NOMO-1 treated with dmso at 0.1 percent for 144 hours (cell line): ENCODE data around the gene STARD10.
"Not testable (repeated sequence)": the region's sequence is repeated elsewhere in the genome, so short reads cannot be mapped to it uniquely, and the experiment has no call there.

Experiments
- DNase-seq: peaks from one replicate; lab custom pipeline; 2025; ENCODE audit not compliant: unreplicated experiment; lab: John Stamatoyannopoulos, UW

Gene STARD10

DNA sequence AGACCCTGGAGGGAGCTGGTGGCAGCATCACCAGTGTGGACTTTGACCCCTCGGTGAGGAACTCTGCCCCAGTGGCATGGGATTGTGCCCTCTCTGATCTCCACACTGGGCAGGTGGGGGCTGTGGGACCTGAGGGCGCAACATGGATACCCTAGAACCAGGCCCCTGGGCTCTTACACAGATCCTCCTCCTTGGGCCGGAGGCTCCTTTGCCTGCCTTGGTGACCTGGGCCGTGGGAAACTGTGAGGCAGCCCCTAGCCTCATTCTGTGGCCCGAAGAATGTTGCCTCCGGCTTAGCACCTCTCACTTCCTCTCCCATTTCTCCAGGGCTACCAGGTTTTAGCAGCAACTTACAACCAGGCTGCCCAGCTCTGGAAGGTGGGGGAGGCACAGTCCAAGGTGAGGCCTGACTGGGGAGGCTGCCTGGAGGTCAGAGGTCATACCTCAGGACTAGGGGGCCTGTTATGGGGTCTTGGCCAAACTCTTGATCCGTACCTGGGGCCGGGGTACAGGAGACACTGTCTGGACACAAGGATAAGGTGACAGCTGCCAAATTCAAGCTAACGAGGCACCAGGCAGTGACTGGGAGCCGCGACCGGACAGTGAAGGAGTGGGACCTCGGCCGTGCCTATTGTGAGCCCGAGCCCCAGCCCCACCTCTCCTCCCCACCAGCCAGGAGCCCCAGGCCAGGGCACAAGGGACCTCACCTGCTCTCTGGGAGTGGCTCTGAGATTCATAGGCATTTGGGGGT is 32.5 kb upstream of the STARD10 start:
- no peak for DNase-seq

DNA sequence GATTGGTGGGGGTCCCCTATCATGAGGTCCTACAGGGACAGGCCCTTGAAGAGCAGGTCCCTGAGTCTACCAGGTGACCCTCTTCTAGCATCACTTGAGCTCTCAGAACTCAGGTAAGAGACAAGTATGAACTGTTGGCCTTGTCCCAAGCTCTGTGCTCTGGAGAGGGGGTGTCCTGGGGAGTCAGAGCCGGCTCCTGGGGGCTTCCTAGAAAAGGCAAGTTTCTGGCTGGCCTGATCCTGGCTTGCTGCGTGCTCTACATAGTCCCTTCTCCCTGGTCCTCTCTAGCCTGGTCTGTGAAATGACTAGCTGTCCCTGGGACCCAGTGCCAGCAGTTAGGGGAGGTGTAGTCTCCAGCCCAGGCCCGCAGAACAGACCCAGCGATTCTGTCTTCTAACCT is 31.8 kb upstream of the STARD10 start:
- no peak for DNase-seq

DNA sequence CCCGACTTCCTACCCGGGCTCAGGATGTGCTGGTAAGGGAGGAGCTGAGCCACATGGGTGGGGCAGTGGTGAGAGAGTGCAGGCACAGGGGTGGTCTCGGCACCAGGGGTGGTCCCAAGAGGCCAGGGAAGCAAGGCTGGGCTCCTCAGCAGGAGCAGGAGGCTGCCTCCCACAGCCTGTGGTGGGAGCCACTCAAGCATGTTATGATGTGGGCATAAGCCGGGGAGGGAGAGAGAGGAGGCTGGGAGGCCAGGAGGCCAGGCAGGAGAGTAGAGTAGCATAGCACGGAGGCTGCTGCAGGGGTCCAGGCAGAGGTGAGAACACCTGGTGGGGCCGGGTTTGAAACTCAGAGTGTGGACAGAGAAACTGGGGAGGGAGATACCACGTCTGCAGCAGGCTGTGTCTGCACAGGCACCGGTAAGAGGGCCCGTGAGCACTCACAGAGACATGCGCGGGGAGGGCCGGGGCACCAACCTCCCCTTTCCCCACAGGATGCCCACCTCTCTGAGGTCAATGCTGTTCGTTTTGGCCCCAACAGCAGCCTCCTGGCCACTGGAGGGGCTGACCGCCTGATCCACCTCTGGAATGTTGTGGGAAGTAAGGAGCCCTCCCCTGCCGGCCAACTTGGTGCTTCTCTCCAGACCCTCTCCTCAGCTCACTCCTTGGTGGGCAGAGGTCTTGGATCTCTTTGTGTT is 31.1 kb upstream of the STARD10 start:
- no peak for DNase-seq

DNA sequence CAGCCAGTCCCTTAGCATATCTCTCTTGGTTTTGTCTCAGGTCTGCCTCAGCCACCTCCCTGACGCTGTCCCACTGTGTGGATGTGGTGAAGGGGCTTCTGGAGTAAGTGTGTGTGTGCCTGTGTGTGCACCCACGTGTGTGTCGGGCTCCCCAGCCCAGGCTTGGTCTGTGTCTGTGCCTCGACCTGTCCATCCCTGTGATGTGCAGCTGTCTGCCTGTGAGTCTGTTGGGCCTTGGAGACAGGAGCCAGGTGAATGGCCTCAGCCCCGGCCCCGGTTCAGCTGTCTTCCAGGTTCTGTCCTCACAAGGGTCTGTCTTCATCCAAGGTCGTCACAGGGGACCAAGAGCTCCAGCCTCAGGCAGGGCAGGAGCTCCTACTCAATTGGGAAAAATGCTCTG is 30.2 kb upstream of the STARD10 start:
- DNase-seq: no peak

DNA sequence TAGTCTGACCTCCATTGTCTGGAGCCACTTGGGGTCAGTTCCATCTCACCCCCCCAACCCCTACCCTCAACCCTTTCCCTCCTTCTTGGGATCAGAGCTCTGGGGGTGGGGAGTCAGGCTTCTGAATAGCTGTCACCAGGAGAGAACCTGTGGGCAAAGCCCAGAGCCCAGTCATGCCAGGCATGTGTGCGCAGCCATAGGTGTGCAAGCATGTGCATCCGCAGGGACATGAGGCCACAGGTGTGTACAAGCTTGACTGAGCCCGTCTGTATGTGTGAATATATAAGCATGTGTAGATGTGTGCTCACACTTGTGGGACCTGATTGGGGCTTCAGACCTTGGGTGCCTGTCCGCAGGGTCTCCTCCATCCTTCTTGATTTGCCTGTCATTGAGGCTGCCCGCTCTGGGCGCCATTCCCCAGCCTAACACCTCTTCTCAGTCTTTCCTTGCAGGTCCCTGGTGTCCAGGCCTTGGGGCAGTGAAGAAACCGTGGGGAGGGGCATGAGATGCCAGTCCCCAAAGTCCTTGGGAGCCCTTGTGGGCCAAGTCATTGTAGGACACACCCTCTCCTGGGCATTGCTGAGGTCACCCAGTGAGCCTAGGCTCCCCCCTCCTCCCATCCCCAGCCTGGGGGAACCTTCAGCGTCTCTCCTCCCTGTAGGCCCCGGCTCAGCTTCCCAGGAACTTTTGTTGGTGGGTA is 29.4 kb upstream of the STARD10 start:
- DNase-seq: no peak

DNA sequence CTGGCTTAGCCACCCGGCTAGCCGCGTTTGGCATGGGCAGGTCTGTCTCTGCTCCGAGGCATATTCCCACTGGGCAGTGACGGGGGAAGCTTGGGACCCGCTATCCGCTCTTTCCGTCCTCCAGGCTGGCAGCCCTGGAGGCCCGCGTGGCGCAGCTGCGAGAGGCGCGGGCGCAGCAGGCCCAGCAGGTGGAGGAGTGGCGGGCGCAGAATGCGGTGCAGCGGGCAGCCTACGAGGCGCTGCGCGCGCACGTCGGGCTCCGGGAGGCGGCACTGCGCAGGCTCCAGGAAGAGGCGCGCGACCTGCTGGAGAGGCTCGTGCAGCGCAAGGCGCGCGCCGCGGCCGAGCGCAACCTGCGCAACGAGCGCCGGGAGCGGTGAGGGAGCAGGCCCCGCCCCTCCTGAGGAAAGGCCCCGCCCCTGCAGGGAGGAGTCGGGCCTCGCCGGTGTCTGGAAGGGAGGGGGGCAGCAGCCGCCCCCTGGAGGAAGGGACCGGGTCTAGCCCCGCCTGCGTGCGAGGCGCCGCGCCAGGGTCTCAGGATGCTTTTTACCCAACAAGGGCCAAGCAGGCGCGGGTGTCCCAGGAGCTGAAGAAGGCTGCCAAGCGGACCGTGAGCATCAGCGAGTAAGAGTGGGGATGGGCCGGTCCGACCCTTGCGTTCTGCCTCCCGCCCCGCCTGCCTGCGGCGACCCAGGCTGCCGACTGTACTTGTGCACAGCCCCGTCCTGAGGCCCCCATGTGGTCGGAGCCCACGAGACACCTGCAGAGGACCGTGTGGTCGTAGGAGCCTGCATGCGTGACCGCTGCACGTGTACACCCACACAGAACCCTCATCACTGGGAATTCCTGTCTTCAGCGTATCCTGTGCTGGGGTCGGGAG is 28.3 kb upstream of the STARD10 start:
- no peak for DNase-seq

DNA sequence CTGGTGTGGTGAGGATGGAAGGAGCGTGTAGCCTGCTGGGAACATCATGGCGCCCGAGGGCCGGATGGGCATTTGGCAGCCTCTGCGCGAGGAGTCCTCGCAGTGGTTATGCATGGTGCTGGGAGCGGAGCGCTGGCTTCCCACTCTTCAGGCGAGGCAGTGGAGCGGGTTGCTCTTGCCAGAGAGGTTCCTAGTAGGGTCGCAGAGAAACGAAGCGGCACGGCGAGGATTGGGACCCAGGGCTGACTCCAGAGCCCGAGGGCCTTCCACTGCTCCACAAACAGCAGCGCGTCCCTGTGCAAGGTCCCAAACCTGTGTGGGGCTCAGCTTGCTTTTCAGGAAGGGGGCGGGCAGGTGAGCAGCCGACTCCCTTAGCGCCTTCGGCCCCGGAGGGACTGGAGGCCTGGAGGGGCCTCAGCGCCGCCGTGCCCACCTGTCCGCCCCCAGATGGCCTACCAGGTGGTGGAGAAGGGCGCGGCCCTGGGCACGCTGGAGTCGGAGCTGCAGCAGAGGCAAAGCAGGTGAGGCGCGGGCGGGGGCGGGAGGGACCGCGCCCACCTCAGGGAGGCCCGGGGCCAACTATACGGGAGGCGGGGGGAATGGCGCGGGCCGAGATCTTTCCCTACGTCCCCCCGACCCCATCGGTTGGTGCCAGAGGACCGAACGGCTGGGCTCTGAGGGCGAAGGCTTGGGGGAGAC is 27.5 kb upstream of the STARD10 start:
- no peak for DNase-seq

DNA sequence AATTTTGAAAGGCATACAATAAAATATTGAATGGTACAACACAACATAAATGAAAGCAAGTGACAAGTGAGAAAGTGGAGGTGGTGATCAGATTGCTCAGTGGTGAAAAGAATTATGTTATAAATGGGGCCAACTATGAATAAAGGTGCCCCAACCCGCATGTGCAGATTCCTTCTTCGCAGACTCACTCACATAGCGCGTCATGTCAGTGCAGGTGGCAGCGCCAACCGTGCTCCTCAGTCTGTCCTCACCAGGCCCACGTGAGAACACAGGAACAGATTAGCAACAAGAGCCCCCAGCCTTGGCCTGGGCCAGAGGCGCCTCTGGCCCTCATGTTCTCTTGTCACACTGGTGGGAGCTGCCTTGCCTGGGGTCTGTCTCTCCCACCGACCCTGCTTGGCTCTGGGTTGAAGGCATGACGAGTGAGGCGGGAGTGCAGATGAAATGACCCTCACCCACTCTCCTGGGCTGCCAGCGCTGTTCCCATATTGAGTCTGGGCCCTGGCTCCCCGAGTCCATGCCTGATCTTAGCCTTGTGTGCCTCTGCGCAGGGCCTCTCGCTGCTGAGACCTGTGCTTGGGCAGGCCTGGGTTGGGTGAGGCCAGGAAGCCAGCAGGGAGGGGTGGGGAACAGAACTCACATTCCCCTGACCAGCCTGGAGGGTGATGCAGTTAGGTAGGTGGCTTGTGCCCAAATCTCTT is 26.7 kb upstream of the STARD10 start:
- DNase-seq: no peak

DNA sequence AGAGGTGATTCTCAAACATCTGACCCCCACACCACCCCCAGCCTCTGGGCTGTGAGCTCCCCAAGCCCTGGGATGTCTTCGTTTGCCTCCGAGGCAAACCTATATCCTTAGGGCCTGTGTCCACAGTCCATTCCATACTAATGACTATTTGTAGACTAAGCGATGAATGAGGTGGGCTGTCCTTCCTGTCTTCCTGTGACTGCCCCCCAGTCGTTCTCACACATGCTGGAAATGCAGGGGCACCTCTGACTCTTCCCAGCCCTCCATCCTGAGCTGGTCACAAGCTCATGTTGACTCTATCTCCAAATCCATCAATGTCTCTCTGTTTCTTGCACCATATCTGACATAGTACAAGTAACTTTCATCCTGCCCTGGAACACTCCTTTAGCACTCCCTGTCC is 25.1 kb upstream of the STARD10 start:
- DNase-seq: no peak

DNA sequence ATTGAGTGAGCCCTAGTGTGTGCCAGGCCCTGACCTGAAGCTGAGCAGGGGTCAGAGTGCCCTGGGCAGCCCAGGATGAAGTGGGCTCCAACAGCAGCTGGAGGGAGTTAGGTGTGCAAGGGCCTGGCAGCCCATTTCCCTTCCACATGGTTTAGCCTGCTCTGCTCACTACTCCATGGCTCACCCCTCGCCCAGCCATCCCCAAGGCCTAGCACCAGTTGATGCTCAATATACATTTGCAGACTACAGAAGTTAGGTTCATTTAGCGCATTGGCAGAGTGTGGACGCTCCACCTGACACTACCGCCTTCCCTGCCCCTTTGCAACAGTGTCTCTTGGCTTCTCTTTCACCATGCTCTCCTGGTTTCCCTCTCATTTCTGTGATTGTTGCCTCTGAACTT is 24.1 kb upstream of the STARD10 start:
- no peak for DNase-seq

DNA sequence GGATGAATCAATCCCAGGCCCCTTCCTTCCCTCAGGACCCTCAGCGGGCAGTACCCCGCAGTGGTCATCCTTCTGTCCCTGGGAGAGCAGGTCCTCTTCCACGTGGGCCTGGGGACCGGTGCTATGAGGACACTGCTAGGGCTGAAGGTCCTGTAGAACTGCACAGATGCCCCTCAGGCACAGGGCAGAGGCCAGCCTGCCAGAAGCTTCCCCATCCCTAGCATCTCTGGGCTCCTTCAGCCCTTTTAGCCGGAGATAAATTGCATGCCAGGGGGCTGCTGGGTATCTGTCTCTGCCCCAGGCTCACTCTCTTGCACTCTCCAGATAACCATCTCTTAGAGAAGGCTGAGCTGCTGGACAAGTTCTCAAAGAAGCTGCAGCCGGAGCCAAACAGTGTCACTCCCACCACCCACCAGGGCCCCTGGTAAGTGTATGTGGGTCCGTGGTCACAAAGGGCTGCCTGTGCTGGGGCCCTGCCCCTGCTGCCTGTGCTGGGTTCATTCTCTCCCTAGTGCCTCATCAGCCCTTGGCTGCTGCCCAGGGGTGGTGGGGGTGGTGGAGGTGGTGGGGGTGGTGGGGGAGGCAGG is 22.6 kb upstream of the STARD10 start:
- DNase-seq: no peak

DNA sequence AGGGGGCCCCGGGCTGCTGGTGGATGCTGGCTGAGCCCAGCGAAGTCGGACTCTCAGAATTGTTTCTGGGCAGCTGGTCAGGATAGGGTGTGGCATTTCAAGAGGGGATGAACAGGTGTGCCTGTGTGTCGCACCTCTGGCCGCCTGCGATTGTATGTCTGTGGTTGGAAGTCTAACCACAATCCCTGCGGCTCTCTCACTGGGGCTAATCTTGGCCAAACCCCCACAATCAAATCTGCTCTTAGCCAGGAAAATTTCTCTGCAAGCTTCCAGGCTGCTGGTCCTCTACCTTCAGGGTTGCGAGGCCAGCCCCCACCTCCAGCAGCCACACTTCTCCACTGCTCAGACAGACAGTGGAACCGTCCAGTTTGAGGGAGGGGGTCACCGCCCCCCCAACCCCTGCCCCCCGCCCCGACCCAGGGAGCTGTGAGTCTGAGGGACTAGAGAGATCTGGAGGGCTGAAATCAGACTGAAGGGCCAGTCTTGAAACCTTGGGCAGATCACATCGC is 21.3 kb upstream of the STARD10 start:
- no peak for DNase-seq

DNA sequence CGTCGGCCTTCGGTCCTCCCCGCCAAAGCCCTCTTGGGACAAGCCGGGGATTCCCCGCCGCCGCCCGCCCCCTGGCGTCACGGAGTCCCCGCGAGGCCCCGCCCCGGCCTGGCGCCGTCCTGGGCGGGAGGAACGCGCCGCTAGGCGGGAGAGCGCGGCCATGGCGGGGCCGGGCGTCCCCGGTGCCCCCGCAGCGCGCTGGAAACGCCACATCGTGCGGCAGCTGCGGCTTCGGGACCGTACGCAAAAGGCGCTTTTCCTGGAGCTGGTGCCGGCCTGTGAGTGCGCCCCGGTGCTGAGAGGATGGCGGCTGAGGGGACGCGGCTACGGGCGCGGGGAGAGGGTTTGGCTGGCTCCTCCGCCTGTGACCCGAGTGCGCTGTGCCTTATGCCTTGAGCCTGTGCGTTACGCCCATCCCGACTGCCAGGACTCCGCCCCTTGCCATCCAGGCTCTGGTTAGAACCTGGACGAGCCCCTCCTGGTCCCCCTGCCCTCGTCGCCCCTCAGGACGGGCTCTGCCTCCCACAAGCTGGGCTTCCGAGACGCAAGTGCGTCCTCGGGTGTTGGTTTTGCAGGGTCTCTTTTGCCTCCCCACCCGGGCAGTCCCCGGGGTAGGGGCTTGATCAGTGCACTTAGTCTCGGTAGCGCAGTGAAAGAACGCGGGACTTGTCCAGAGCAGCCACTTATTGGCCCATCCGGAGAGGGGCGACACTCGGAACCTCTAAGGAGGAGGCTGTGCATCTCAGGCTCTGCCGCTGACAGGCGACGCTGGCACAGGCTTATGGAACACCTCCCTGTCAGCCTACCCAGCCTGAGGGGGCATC is 20.7 kb upstream of the STARD10 start, which contains the start of gene ATG16L2:
TSS of gene ATG16L2 (plus strand) at position 126 of the 824 bp plus-strand sequence. CDS start at position 161, 35 bp downstream.
- DNase-seq: peak; percentile 81

DNA sequence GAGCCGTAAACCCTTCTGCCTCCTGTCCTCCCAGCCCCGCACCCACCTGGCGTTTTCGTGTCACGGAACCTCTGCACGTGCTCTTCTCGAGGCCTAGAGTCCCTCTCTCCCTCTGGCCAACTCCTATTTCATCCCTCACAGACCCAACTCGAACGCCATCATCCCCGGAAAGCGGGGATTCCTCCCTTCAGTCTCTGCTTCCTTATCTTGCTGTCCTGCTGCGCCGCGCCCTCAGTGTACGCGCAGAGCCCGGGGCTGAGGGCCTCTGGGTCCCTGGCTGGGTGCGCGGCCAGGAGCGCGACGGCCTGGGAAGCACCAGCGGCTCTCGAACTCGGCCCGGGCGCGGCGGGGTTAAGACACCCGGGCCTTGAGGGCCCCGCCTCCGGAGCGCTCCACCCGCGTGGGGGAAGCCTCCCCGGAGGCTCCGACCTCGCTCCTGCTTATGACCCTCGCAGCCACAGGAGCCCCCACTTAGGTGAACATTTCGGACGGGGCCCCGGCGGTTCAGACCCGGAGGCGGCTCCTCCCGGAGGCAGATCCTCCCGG is 20.0 kb upstream of the STARD10 start:
- DNase-seq: peak; percentile 82

DNA sequence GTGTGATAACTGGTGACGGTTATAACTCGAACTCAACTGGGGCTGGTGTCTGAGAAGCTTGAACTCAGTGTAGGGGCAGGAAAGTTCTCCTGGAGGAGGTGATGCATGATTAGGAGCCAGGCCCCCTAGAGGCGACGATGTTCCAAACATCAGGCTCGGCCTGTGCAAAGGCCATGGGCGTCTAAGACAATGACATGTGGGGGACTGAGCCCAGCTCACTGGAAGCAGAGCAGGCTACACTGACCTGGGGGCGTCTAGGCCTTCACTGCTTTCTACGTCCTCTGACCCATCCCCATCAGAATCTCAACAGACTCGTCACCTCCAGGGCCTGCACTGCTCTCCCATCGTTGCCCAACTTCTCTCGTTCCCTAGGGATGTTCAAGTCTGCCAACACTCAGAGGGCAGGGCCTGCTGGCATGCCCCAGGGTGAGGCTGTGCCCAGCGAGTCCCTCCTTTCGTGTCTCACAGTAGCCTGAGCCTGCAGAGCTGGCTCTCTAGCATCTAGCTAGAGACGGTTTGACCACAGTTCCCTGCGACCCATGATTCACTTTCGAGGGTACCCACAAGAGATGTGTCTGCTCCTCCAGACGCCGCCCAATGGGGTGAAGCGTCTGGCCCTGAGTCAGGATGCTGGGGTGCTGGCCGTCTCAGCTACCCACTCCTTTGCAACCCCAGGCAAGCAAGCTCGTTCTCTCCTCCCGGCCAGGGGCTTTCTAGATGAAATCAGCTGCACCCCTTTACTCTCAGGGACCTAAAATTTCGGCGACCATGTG is 19.3 kb upstream of the STARD10 start:
- DNase-seq: peak; percentile 61

DNA sequence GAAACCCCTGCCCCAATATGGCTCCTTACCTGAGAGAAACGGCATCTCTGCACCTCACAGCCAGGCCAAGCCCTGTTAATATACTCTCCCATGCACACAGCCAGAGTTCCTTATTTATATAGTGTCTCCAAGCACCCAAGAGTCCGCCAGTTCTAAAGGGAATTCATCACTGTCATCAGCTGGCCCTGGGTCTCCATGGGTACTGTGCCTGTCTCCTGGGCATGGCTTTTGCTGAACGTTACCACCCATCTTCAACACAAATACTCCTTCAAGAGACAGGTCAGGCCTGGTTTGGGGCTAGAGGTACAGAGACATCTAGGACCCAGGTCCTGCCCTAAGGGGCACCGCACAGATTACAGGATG is 18.7 kb upstream of the STARD10 start:
- no peak for DNase-seq

DNA sequence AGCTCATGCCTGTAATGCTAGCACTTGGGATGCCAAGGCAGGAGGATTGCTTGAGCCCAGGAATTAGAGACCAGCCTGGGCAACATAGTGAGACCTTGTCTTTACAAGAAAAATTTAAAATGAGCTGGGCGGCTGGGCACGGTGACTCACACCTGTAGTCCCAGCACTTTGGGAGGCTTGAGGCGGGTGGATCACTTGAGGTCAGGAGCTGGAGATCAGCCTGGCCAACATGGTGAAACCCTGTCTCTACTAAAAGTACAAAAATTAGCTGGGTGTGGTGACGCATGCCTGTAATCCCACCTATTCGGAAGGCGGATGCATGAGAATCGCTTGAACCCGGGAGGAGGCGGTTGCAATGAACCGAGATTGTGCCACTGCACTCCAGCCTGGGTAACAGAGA is 17.8 kb upstream of the STARD10 start:
- not testable (repeated sequence) for DNase-seq
